GM19438 (cell line): ENCODE data around the gene SAT2.
"Not testable (repeated sequence)": the region's sequence is repeated elsewhere in the genome, so short reads cannot be mapped to it uniquely, and the experiment has no call there.

ENCODE experiments used
- ATAC-seq: cut with Tn5 transposase; IDR thresholded peaks from one replicate; pipeline ENCODE4 v1.9.1; 2021; ENCODE audit warnings: low read depth; ENCODE audit not compliant: unreplicated experiment

The SAT2 gene

DNA sequence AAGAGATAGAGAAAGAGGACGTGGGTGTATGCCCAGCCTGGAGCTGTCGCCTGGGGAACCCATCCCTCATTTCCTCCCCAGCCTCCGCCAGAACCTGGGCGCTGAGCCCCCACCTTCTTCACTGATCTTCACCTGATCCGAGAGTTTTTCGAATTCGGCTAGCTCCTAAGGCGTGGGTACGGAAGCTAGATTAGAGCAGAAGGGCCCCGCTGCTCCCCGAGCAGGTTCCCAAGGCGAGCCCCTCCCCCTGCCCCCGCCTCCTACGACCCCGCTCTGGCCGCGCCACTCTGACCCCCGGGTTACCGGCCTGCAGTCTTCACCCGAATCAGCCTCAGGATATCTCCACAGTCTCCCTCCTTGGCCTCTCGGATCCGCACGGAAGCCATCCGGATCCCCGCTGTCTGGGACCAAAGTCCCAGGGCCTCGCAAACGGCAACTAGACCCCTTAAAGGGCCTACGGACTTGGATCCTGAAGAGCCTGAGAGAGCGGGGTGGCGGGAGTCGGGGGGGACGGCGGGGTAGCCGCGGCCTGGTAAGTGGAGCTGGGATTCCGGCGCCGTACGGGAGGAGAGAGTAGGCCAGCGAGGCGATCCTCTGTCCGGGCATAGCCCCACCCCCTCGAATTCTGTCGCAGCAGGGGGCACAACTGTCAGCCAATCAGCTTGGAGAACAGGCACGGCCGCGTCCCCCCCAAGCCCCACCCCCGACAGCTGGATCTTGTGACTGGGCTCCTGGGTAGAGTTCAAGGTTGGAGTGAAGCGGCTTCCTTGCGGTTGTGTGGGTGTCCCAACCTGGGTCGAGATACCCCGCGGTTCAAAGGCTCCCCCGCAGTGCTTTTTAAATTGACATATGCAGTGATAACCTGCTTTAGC, at the start of gene SAT2:
Gene SAT2 (minus strand): TSS at position 572 of the 872 bp plus-strand sequence. CDS start 186 bp downstream, at position 386.
- peak; percentile 84 for ATAC-seq

DNA sequence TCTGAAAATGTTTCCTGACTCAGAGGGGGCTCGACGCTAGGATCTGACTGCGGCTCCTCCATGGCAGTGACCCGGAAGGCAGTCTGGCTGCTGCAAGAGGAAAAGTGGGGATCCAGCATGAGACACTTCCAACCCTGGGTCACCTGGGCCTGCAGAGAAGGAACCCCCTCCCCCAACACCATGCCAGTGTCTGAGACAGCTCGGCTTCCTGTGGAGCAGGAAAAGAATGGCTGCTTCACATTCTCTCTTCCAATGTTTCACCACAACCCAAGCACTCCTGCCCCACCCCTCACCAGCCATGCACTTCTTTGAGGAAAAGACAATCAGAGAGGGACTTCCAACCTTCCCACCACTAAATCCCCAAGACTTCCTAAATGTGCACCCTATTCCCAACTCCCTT, 48.9 kb upstream of the SAT2 start:
- ATAC-seq, result no peak

- no peak for ATAC-seq
These were observed 47.3 kb upstream of the SAT2 start for GRCh38 chr17:7674934-7675333.

- no peak for ATAC-seq
These were observed 45.6 kb upstream of the SAT2 start for GRCh38 chr17:7673239-7673638.

DNA sequence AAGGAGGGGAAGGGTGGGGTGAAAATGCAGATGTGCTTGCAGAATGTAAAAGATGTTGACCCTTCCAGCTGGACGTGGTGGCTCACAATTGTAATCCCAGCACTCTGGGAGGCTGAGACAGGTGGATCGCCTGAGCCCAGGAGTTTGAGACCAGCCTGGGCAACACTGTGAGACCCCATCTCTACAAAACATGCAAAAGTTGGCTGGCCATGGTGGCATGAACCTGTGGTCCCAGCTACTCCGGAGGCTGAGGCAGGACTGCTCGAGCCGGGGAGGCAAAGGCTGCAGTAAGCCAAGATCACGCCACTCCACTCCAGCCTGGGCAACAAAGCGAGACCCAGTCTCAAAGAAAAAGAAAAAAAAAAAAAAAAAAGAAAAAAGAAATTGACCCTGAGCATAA, 40.9 kb upstream of the SAT2 start:
- no peak for ATAC-seq

- ATAC-seq, result no peak
These were observed 40.2 kb upstream of the SAT2 start for GRCh38 chr17:7667656-7668406.

DNA sequence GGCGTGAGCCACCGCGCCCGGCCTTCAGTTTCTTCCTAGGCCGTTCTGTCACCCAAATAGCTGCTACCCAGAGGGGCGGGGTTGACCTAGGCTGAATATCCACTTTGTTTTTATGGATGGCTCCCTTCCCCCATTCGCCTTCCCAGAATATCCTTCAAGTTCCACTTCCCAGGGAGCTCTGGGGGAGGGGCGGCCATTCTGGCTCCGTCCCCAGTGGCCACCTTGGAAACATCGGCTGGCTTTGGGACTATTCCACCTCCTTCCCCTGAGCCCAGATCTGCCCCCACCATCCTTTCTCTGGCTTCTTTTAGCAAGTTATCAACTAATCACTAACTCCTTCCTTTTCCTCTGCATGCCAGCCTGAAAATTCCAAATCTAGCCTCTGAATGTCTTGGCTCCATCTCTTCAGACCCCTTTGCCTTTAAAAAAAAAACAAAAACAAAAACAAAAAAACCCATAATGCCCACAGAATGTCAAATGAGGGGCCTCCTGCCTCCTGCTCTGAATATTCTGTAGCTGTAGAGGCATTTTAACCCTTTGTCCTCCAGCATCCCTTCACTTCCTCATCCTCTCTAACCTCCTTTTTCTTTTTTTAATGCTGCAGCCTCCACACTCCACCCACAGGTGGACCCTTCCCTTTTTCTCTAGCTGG, 29.5 kb upstream of the SAT2 start:
- no peak for ATAC-seq

DNA sequence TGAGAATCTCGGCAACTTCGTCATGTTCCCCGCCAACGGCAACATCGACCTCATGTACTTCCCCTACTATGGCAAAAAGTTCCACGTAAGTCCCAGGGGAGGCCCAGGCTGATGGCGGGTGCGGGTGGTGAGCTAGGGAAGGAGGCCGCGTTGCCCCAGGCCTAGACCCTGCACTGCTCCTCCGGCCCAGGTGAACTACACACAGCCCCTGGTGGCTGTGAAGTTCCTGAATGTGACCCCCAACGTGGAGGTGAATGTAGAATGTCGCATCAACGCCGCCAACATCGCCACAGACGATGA, 27.9 kb upstream of the SAT2 start:
- ATAC-seq, result no peak

DNA sequence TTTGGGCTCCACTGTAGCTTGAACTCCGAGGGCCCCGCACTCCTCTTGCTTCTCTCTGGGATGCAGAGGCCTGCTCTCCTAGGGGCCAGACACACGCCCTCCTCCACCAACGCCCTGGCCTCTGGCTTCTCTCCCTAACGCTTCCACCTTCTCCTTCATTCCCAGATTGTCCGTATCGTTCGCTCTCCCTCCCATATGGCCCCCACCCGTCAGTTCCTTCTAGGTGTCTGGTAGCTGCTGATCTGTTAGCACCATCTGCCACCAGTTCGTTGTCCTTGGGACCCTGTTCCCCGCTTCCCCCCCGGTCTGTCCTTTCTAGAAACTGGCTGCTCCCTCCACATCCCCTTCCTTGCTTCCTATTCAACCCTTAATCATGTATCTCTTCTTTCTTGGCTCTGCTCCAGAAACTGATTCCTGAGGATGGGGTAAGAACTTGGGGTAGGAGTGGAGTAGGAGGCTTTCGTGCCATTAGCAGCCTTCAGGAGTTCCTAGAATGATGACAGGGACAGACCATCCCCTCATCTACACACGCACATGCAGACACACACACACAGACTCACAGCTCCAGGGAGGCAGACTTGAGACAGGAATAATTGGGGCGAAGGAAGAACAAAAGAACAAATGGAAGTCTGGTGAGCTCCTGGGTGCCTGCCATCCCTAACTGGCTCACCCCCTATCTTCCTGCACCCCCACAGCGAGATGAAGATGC, 27.4 kb upstream of the SAT2 start:
- no peak for ATAC-seq

DNA sequence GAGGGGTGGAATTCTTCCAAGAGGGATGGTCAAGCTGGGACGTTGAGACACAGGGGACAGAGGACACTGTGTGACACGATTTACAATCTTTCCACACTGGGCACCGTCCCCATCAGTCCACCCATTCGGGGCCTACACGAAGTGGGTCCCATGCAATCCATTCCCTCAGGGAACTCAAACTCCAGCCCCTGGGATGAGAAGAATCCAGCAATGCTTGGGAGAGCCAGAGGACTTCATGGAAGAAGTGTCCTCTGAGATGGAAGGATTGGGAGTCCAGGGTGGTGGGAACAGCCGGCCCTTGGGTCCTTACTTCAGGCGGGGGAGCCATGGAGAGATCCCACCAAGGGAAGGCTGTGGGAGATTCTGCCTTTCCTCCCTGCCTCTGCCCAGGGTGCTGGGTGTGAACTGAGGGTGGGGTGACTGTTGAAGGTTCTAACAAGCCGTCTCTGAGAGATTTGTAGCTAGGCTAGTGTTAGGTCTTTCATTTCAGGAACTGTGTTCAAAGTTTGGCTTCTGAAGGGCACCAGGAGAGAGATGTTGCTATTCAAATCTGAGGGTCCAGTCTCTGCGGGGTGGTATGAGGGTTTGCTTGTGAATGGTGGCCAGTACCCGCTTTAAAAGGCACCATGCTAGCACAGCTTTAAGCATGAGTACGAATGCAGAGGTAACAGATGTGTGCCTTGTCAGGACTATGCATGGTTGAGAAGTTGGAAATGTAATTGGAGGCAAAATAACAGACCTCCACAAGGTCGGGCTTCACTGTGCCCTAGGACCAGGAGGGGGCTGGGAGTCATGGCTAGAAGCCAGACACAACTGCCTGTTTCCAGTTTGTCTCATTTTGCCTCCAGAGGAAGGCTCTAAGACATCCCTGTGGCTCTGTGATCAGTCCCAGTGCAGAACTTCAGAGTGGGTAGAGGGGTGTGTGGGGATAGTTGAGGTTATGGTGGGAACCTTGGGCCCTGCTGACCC, 25.1 kb upstream of the SAT2 start:
- no peak for ATAC-seq

DNA sequence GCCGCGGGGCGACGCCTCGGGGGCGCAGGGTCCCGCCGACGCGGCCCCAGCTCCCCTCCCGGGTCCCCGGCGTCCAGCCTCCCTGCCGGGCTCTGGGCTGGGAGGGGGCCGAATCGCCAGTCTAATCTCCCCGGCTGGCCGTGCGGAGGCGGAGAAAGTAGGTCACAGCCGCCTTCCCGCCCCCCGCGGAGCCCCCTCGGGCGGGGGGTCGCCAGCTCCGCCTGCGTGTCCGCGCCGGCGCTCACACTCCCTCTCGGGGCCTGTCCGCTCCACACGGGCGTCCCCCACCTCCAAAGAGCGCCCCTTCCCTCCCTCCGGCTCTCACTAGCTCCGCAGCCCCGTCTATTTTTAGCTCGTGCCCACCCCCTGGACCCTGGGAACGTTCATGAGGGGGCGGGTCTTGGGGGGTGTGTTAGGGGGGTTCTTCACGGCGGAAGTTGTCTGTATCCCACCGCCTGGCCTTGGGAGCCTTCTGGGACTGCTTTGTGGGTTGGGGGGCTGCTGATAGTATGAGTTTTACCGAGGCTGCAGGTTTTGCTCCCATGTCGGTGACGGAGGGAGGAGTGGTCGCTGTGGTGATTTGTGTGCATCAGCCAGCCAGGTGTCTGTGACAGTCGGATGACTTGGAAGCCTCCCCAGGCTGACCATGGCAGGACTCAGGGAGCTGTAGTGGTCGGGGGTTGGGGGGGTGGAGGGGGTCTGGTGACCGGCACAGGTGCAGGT, 24.2 kb upstream of the SAT2 start:
- ATAC-seq, result no peak

DNA sequence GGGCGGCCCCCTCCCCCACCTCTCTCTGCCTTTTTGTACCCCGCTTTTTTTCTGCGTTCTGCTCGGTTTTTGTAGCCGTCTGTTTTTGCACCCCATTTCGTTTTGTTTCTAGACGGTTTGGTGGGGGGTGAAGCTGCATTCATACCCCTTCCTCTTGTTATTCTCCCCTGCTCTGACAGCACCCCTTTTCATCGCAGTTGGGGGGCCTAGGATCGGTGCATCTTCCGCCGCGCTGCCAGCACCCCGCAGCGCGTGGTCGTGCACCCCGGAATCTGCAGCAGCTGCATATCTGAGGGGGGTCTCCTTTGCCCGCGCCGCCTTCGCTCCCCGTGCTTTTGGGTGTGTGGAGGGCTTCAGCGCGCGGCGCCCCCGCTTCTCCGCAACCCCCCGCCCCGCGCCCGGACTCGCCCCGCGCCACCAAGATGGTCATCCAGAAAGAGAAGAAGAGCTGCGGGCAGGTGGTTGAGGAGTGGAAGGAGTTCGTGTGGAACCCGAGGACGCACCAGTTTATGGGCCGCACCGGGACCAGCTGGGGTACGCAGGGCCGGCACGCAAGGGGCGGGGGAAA, 23.6 kb upstream of the SAT2 start:
- no peak for ATAC-seq

DNA sequence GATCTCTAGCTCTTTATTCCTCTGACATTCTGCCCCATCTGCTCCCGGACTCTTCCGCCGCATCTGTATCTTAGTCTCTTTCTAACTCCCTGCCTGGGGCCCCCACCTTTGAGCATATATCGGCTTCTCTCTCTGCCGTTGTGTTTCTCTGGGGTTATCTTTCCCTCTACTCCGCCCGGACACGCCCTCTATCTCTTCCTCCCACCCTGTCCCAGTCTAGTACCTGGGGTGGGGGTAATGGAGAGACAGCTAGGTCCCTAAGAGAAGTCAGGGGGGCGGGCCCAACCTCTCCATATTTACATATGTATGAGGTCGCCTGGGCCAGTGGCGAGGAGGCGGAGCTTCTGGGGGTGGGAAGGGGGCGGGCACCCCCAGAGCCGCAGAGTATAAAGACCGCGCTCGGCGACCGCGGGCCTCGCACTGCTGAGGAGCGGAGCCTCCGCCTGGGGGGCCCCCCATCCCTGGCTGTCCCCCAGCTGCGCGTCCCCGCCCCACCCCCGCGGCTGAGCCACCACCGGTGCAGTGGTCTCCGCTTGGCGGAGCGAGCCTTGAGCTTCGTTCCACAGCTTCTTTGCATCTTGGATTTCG, 23.0 kb upstream of the SAT2 start, which contains the start of gene ATP1B2:
Gene ATP1B2 (plus strand): TSS at position 418 of the 588 bp plus-strand sequence. CDS start 593 bp downstream, outside the sequence.
- ATAC-seq, result no peak

GRCh38 chr17:7647018-7647417, 19.4 kb upstream of the SAT2 start:
- no peak for ATAC-seq

- no peak for ATAC-seq
These were observed 18.8 kb upstream of the SAT2 start for GRCh38 chr17:7646457-7646856.

- no peak for ATAC-seq
These were observed 17.2 kb upstream of the SAT2 start for GRCh38 chr17:7644775-7645174.

DNA sequence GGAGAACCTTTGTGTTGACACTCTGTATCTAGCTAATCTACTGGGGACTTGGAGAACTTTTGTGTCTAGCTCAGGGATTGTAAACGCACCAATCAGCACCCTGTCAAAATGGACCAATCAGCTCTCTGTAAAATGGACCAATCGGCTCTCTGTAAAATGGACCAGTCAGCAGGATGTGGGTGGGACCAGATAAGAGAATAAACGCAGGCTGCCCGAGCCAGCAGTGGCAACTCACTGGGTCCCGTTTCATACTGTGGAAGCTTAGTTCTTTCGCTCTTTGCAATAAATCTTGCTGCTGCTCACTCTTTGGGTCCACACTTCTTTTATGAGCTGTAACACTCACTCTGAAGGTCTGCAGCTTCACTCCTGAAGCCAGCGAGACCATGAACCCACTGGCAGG, 14.0 kb upstream of the SAT2 start:
- ATAC-seq, result not testable (repeated sequence)

- no peak for ATAC-seq
These were observed 13.2 kb upstream of the SAT2 start for GRCh38 chr17:7640783-7641182.
